H1 (cell line): ENCODE results near the gene BRD3OS. TPM values are rescaled to one million over a fixed set of nuclear protein-coding genes. Genes with fewer than 3 reads are reported as not detected.

Experiments
- CTCF ChIA-PET: fragments of 300-600 bp; sonication (Branson Sonifier 250); formaldehyde crosslinking; loops from one replicate; lab custom pipeline; 2021; ENCODE audit not compliant: partially characterized antibody; lab: Charles Lee
- POLR2A ChIA-PET: fragments of 300-600 bp; sonication (Branson Sonifier 250); formaldehyde crosslinking; loops from one replicate; lab custom pipeline; 2021; ENCODE audit warnings: inconsistent platforms; ENCODE audit not compliant: partially characterized antibody; lab: Charles Lee
- DNase-seq, 2 experiments: peaks; one replicate each; pipeline versions ENCODE4 v3.0.0 to v3.0.0-alpha.2; 2010 to 2022; ENCODE audit warnings: low spot score in 2 of 2, low read depth in 1 of 2, mixed read lengths in 1 of 2
- FAIRE-seq: peaks from 2 replicates; lab custom pipeline; 2011; peaks lifted over from hg19 to GRCh38; lab: Jason Lieb, UNC
- H2AFZ ChIP-seq: 2 replicates; pipeline ENCODE4 v1.8.1; 2012; ENCODE audit warnings: low read length, inconsistent platforms
- H2AK5ac ChIP-seq: 2 replicates; pipeline ENCODE4 v1.6.1; 2013; ENCODE audit warnings: low read depth, low read length
- H2BK120ac ChIP-seq: replicated peaks from 2 replicates; pipeline ENCODE3; 2013; ENCODE audit warnings: low read depth, low read length, inconsistent platforms
- H2BK12ac ChIP-seq: 2 replicates; pipeline ENCODE4 v1.6.1; 2013; ENCODE audit warnings: low read depth, low read length
- H2BK15ac ChIP-seq: 2 replicates; pipeline ENCODE4 v1.6.1; 2013; ENCODE audit warnings: low read length
- H2BK20ac ChIP-seq: 2 replicates; pipeline ENCODE4 v1.6.1; 2013; ENCODE audit warnings: low read length
- H2BK5ac ChIP-seq: 2 replicates; pipeline ENCODE4 v1.6.1; 2013; ENCODE audit warnings: low read depth, low read length
- H3K14ac ChIP-seq: 2 replicates; pipeline ENCODE4 v1.6.1; 2013; ENCODE audit warnings: inconsistent platforms; ENCODE audit not compliant: insufficient read length
- H3K18ac ChIP-seq: 2 replicates; pipeline ENCODE4 v1.6.1; 2013; ENCODE audit warnings: low read length; ENCODE audit errors: extremely low read depth
- H3K23ac ChIP-seq: 2 replicates; pipeline ENCODE4 v1.6.1; 2013; ENCODE audit warnings: inconsistent platforms; ENCODE audit not compliant: insufficient read length
- H3K23me2 ChIP-seq: 2 replicates; pipeline ENCODE4 v1.6.1; 2013; ENCODE audit warnings: low read depth, low read length
- H3K27ac ChIP-seq: 2 replicates; pipeline ENCODE4 v1.6.1; 2011; ENCODE audit warnings: low read depth, low read length, inconsistent platforms
- H3K27me3 ChIP-seq, 4 experiments: replicated peaks in 1 of 4; 1 replicate in 1 of 4; 2 replicates in 3 of 4; pipeline versions ENCODE4 v1.6.1 to v1.8.1; 2011 to 2013; ENCODE audit warnings: low read length in 3 of 4, mild to moderate bottlenecking in 3 of 4, inconsistent platforms in 2 of 4, mixed read lengths in 2 of 4, moderate library complexity in 1 of 4; ENCODE audit not compliant: control insufficient read depth in 3 of 4, insufficient read depth in 3 of 4; ENCODE audit errors: extremely low read depth in 1 of 4
- H3K36me3 ChIP-seq, 4 experiments: 2 replicates each; pipeline versions ENCODE4 v1.6.1 to v1.8.1; 2011 to 2013; ENCODE audit warnings: mild to moderate bottlenecking in 4 of 4, low read length in 3 of 4, moderate library complexity in 2 of 4, control low read depth in 1 of 4, inconsistent platforms in 1 of 4; ENCODE audit not compliant: insufficient read depth in 4 of 4, control insufficient read depth in 2 of 4
- H3K4ac ChIP-seq: replicated peaks from 2 replicates; pipeline ENCODE3; 2013; ENCODE audit warnings: low read length, low read depth, mixed read lengths, inconsistent platforms; ENCODE audit not compliant: insufficient read length
- H3K4me1 ChIP-seq, 4 experiments: replicated peaks in 1 of 4; 1 replicate in 1 of 4; 2 replicates in 3 of 4; pipeline versions ENCODE4 v1.6.1 to v1.8.1; 2011 to 2013; ENCODE audit warnings: low read length in 3 of 4, inconsistent platforms in 2 of 4, mixed read lengths in 1 of 4; ENCODE audit not compliant: insufficient read depth in 4 of 4, control insufficient read depth in 3 of 4
- H3K4me2 ChIP-seq, 2 experiments: 2 replicates each; pipeline versions ENCODE4 v1.6.1 to v1.8.1; 2011 to 2013; ENCODE audit warnings: low read depth in 2 of 2, low read length in 2 of 2, control low read depth in 1 of 2, inconsistent platforms in 1 of 2, mild to moderate bottlenecking in 1 of 2; ENCODE audit not compliant: insufficient read depth in 1 of 2
- H3K4me3 ChIP-seq, 4 experiments: fragments of 200-600, 300-600 bp in 1 of 4; sonication (generic), shearing (Covaris generic), sonication (Bioruptor Twin) in 1 of 4; 2 replicates each; pipeline versions ENCODE4 v1.5.1 to v1.8.1; 2011 to 2016; ENCODE audit warnings: low read length in 4 of 4, low read depth in 3 of 4, control low read depth in 2 of 4, inconsistent platforms in 2 of 4, mild to moderate bottlenecking in 2 of 4, mixed read lengths in 1 of 4, moderate library complexity in 1 of 4; ENCODE audit not compliant: insufficient read depth in 2 of 4; ENCODE audit errors: extremely low read depth in 1 of 4
- H3K56ac ChIP-seq: replicated peaks from 2 replicates; pipeline ENCODE3; 2013; ENCODE audit warnings: low read depth, mild to moderate bottlenecking, mixed read lengths, low read length, inconsistent platforms; ENCODE audit not compliant: insufficient read length
- H3K79me1 ChIP-seq: 2 replicates; pipeline ENCODE4 v1.6.1; 2013; ENCODE audit warnings: low read depth, low read length, control low read depth
- H3K79me2 ChIP-seq, 2 experiments: 2 replicates each; pipeline versions ENCODE4 v1.6.1 to v1.8.1; 2012 to 2013; ENCODE audit warnings: low read length in 2 of 2, mild to moderate bottlenecking in 2 of 2, inconsistent platforms in 1 of 2; ENCODE audit not compliant: insufficient read depth in 2 of 2, control insufficient read depth in 1 of 2
- H3K9ac ChIP-seq, 4 experiments: replicated peaks in 1 of 4; 1 replicate in 1 of 4; 2 replicates in 3 of 4; pipeline versions ENCODE4 v1.6.1 to v1.8.1; 2011 to 2013; ENCODE audit warnings: low read depth in 3 of 4, low read length in 3 of 4, control low read depth in 2 of 4, mild to moderate bottlenecking in 2 of 4, moderate library complexity in 2 of 4, inconsistent platforms in 1 of 4; ENCODE audit errors: extremely low read depth in 1 of 4
- H3K9me3 ChIP-seq, 2 experiments: 2 replicates each; pipeline versions ENCODE4 v1.6.1 to v1.8.1; 2012 to 2013; ENCODE audit warnings: mild to moderate bottlenecking in 2 of 2, moderate library complexity in 2 of 2, control low read depth in 1 of 2, inconsistent platforms in 1 of 2, low read depth in 1 of 2, low read length in 1 of 2, mixed read lengths in 1 of 2; ENCODE audit not compliant: insufficient read depth in 2 of 2
- H4K20me1 ChIP-seq, 2 experiments: replicated peaks in 1 of 2; 2 replicates each; pipeline versions ENCODE3 to v1.8.1; 2011 to 2013; ENCODE audit warnings: inconsistent platforms in 2 of 2, low read length in 2 of 2, mild to moderate bottlenecking in 1 of 2; ENCODE audit not compliant: insufficient read depth in 2 of 2, control insufficient read depth in 1 of 2
- H4K5ac ChIP-seq: 2 replicates; pipeline ENCODE4 v1.6.1; 2013; ENCODE audit warnings: low read length, low read depth, mixed read lengths, inconsistent platforms; ENCODE audit not compliant: insufficient read length
- H4K8ac ChIP-seq: 2 replicates; pipeline ENCODE4 v1.8.0; 2013; ENCODE audit warnings: mild to moderate bottlenecking, moderate library complexity, low read length, inconsistent platforms; ENCODE audit not compliant: insufficient read depth; ENCODE audit errors: extremely low read depth
- H4K91ac ChIP-seq: replicated peaks from 2 replicates; pipeline ENCODE3; 2013; ENCODE audit warnings: low read length, mixed read lengths, inconsistent platforms; ENCODE audit not compliant: insufficient read length
- ASH2L ChIP-seq: fragments of 200-600, 300-600 bp; sonication (generic); IDR thresholded peaks from one replicate; pipeline ENCODE4 v1.7.1; 2017; ENCODE audit warnings: low read length
- CBX5 ChIP-seq: fragments of 300-800, 300-1000 bp; sonication (generic); IDR thresholded peaks from 2 replicates; pipeline ENCODE4 v1.7.1; 2016; ENCODE audit warnings: antibody characterized with exemption, low read length, low read depth
- CHD2 ChIP-seq: IDR thresholded peaks from 2 replicates; pipeline ENCODE4 v1.6.1; 2012; ENCODE audit warnings: low read length, improper control_type of control experiment
- CTBP2 ChIP-seq: IDR thresholded peaks from 2 replicates; pipeline ENCODE4 v1.7.0; 2011; ENCODE audit warnings: borderline replicate concordance, mild to moderate bottlenecking, moderate library complexity, mixed read lengths, low read length; ENCODE audit not compliant: insufficient read depth, insufficient read length
- GABPA ChIP-seq: IDR thresholded peaks from 2 replicates; pipeline ENCODE4 v1.6.1; 2011; ENCODE audit warnings: mild to moderate bottlenecking, low read length, moderate library complexity, borderline replicate concordance; ENCODE audit not compliant: insufficient read depth
- JUN ChIP-seq: IDR thresholded peaks from 2 replicates; pipeline ENCODE4 v1.6.1; 2011; ENCODE audit warnings: low read depth, mild to moderate bottlenecking, improper control_type of control experiment, low read length
- KDM4A ChIP-seq: IDR thresholded peaks from one replicate; pipeline ENCODE4 v1.7.1; 2012; ENCODE audit warnings: low read depth, mild to moderate bottlenecking, moderate library complexity, low read length, inconsistent platforms; ENCODE audit not compliant: severe bottlenecking
- POLR2A ChIP-seq, 2 experiments: IDR thresholded peaks; 1 replicate in 1 of 2; 2 replicates in 1 of 2; pipeline ENCODE4 v1.6.1; 2011; ENCODE audit warnings: low read depth in 2 of 2, low read length in 2 of 2, mild to moderate bottlenecking in 2 of 2; ENCODE audit errors: control extremely low read depth in 1 of 2
- RFX5 ChIP-seq: IDR thresholded peaks from 2 replicates; pipeline ENCODE4 v1.6.1; 2011; ENCODE audit warnings: low read depth, low read length, improper control_type of control experiment, borderline replicate concordance
- SIRT6 ChIP-seq: IDR thresholded peaks from one replicate; pipeline ENCODE4 v1.7.1; 2012; ENCODE audit warnings: low read length, inconsistent platforms
- TEAD4 ChIP-seq: IDR thresholded peaks from 2 replicates; pipeline ENCODE4 v1.6.1; 2012; ENCODE audit warnings: low read depth, low read length, inconsistent platforms, mixed read lengths
- WGBS, 2 experiments: shearing (Covaris generic) in 1 of 2; methylation state at CpG; one replicate each; pipeline versions ENCODE4 v1.1.6 to v1.1.7; 2013 to 2015; ENCODE audit warnings: low lambda C conversion rate in 2 of 2, mixed read lengths in 2 of 2, inconsistent platforms in 1 of 2, low coverage in 1 of 2, missing lambda C conversion rate in 1 of 2; ENCODE audit not compliant: insufficient replicate concordance in 2 of 2, insufficient coverage in 1 of 2, insufficient read length in 1 of 2; ENCODE audit errors: extremely low coverage in 1 of 2, missing lambda C conversion rate in 1 of 2; 5-methylcytosine and 5-hydroxymethylcytosine counted together
- polyA plus RNA-seq, 7 experiments: library from polyadenylated mRNA; depleted of rRNA in 3 of 7; stranded (reverse) in 5 of 7; unstranded in 2 of 7; fragments of >200 nt in 5 of 7; fragments of 200-250 nt in 2 of 7; gene quantifications; 1 replicate in 5 of 7; 2 replicates in 1 of 7; 4 replicates in 1 of 7; pipeline versions ENCODE4 v1.2.1 to v1.2.3, GENCODE V29; 2011 to 2013; ENCODE audit warnings: missing spikeins in 2 of 7, mixed read lengths in 2 of 7
- total RNA-seq: library from RNA; stranded (reverse); fragmentation: NEBNext Ultra II Directional; extraction: Animal tissue kit (Norgen Biotek cat#: 25700); gene quantifications from 2 replicates; pipeline ENCODE4 v1.2.1, GENCODE V29; 2021
- TF ChIP-seq, protein P1 (sequence below): IDR thresholded peaks from 2 replicates; pipeline ENCODE4 v1.6.1; 2011; ENCODE audit warnings: low read length, improper control_type of control experiment
- TF ChIP-seq, protein P2 (sequence below): IDR thresholded peaks from 2 replicates; pipeline ENCODE4 v1.6.1; 2012; ENCODE audit warnings: inconsistent platforms

The BRD3OS gene
- total and polyA plus RNA-seq, 2 of the 8 experiments (the other 6 are each of a cell fraction or from before 2014, with no cell fraction given) = 12.7 to 20.2 TPM

DNA sequence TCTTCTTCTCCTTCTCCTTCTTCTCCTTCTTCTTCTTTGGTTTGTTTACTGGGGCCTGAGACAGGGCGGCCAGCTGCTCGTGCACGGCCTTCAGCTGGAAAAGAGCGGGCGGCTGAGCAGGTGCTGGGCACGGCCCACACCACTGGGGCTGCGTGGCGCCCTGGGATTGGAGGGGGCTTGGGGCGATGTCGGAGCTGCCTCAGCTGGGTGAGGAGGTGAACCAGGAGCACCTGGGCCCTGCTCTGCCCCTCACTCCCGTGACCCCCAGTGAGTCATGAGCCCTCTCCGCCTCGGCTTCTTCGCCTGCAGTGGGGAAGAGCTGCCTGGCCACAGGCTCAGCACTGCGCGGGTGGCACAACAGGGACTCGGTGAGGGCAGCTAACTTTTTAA, 14.9 kb downstream of the BRD3OS start:
- H3K23me2 ChIP-seq = no peaks in the 10 kb centered on the region
- H3K4me2 ChIP-seq = no peak overlapping the region
- H3K79me1 ChIP-seq = peaks cover 2% of the 10 kb centered on the region; the same call in 1 of the 2 replicates
- CTCF ChIA-PET = interaction anchor here (2.2 kb wide), 1 partner anchor 19 kb away, joined by 4 read pairs; no protein-coding TSS in a partner anchor
- no peak overlapping the region for H3K56ac ChIP-seq
- no peak for DNase-seq
- 93% methylated on average over 17 of the region's 17 CpGs; no CpG with 5 or more reads in 1 of the 2 experiments for WGBS, 2 experiments
- H3K4me3 ChIP-seq = no peak overlapping the region
- no peak overlapping the region for H3K4ac ChIP-seq
- no peaks in the 10 kb centered on the region for H3K9me3 ChIP-seq
- H3K9ac ChIP-seq = no peak overlapping the region
- no peak overlapping the region for H3K23ac ChIP-seq
- POLR2A ChIA-PET = interaction anchor here (1.4 to 2.6 kb wide), 2 partner anchors 11 to 12 kb away, joined by 4 to 11 read pairs; no protein-coding TSS in a partner anchor
- H4K8ac ChIP-seq = no peak overlapping the region
- H4K91ac ChIP-seq = no peak overlapping the region
- peaks cover 30 to 66% (median 49%) of the 10 kb centered on the region in 4 experiments for H3K36me3 ChIP-seq
- no peak overlapping the region for H2BK5ac ChIP-seq
- no peak overlapping the region for H4K5ac ChIP-seq
- no peak overlapping the region for H3K27ac ChIP-seq
- H2BK12ac ChIP-seq = no peak overlapping the region
- no peaks in the 10 kb centered on the region for H3K79me2 ChIP-seq
- no peak overlapping the region for H2BK15ac ChIP-seq
- H2AFZ ChIP-seq = no peak overlapping the region
- H2BK20ac ChIP-seq = no peak overlapping the region
- peaks cover 6 to 9% of the 10 kb centered on the region in 2 experiments for H4K20me1 ChIP-seq
- H2AK5ac ChIP-seq = no peak overlapping the region
- no peak overlapping the region for H2BK120ac ChIP-seq
- no peaks in the 10 kb centered on the region for H3K27me3 ChIP-seq
- H3K4me1 ChIP-seq = no peaks in the 10 kb centered on the region; a peak in 1 of 7 replicates
- H3K14ac ChIP-seq = no peak overlapping the region
- no peak for FAIRE-seq
- no peak overlapping the region for H3K18ac ChIP-seq
- TF ChIP-seq ASH2L (no peak), GABPA (no peak), SIRT6 (no peak), JUN (no peak), CHD2 (no peak), KDM4A (no peak), RFX5 (no peak), TEAD4 (no peak), CTBP2 (no peak), POLR2A (IDR thresholded peaks at IDR 0.05; ENCODE audit: control extremely low read depth in 1 of 2, low read depth in 2 of 2, low read length in 2 of 2) (no peak), CBX5 (no peak)
- TF ChIP-seq, protein P1, sequence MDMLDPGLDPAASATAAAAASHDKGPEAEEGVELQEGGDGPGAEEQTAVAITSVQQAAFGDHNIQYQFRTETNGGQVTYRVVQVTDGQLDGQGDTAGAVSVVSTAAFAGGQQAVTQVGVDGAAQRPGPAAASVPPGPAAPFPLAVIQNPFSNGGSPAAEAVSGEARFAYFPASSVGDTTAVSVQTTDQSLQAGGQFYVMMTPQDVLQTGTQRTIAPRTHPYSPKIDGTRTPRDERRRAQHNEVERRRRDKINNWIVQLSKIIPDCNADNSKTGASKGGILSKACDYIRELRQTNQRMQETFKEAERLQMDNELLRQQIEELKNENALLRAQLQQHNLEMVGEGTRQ = no peak
- TF ChIP-seq, protein P2, sequence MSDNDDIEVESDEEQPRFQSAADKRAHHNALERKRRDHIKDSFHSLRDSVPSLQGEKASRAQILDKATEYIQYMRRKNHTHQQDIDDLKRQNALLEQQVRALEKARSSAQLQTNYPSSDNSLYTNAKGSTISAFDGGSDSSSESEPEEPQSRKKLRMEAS = no peak
